ENCODE results near the gene FBXW7. TPM values are rescaled to one million over a fixed set of nuclear protein-coding genes. Genes with fewer than 3 reads are reported as not detected.

Gene FBXW7
- total RNA-seq, 4 donors from 2014 or later: 76.4 to 199 (median 103) TPM

DNA sequence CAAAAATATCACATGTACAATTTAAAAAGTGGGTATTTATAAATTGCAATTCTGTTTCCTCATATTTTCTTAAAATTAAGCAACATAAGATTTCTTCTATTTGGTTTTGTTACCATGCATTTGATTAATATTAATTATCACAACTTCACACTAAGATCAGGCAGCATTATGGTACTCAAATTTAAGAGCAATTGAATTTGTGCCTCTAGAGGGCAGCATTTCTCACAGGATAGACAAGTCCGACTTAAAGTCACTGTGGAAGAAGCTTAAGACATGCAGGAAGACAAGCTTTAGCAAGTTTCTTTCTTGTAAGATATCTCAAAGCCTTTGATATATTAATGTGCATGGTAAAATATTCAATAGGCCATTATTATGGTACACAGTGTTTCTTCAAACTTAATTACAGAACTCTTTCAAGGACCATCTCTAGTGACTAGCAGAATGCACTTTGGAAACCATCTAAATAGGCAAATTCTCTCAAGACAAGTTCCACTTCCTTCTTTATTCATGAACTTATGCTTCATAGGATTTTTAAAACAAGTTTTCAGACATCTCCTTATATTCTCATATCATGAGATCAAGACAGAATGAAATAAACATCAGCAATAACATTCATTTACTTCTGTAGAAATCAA is 35.0 kb downstream of the FBXW7 start:
- intact Hi-C loops (cut with DNase I; ENCODE audit: low total_unique reads): loop anchor here (10.0 kb wide), 1 partner anchor 234 kb away; no protein-coding TSS in a partner anchor
- no peak overlapping the region for H3K4me3 ChIP-seq (ENCODE audit: low read depth, poor library complexity, severe bottlenecking)
- WGBS, 2 donors: 2 to 11% methylated on average over 1 of the region's 1 CpG
- no peak for TF ChIP-seq POLR2A (IDR thresholded peaks at IDR 0.05)
- TF ChIP-seq, protein P1, sequence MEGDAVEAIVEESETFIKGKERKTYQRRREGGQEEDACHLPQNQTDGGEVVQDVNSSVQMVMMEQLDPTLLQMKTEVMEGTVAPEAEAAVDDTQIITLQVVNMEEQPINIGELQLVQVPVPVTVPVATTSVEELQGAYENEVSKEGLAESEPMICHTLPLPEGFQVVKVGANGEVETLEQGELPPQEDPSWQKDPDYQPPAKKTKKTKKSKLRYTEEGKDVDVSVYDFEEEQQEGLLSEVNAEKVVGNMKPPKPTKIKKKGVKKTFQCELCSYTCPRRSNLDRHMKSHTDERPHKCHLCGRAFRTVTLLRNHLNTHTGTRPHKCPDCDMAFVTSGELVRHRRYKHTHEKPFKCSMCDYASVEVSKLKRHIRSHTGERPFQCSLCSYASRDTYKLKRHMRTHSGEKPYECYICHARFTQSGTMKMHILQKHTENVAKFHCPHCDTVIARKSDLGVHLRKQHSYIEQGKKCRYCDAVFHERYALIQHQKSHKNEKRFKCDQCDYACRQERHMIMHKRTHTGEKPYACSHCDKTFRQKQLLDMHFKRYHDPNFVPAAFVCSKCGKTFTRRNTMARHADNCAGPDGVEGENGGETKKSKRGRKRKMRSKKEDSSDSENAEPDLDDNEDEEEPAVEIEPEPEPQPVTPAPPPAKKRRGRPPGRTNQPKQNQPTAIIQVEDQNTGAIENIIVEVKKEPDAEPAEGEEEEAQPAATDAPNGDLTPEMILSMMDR (IDR thresholded peaks at IDR 0.05): peak in 1 of 3 donors; percentile 20
- DNase-seq (ENCODE audit: low spot score in 2 of 2): peak in 1 of 2 donors; percentile 74

DNA sequence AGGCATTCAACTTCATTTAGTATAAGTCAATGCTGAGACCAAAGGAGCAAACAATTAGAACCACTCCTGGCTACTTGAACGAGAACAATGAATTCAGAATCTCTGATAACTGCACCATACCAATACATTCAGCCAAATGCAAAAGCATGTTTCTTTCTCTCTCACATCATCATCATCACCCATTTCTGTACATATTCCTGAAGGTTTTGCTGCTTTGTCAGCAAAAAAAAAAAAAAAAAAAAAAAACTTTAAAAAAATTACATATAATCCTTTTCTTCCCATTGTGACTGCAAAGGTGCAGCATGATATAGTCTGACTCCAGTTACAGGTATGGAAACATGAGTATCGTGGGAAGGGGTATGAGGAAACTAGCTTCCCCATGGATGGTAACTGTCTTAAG is 35.6 kb downstream of the FBXW7 start:
- H3K4me3 ChIP-seq (ENCODE audit: low read depth, poor library complexity, severe bottlenecking): no peak overlapping the region
- intact Hi-C loops (cut with DNase I; ENCODE audit: low total_unique reads): loop anchor here (10.0 kb wide), 1 partner anchor 235 kb away; no protein-coding TSS in a partner anchor
- 89 to 90% methylated on average over 2 of the region's 2 CpGs for WGBS, 2 donors
- no peak for DNase-seq (ENCODE audit: low spot score in 2 of 2)
- TF ChIP-seq, protein P1 (IDR thresholded peaks at IDR 0.05): no peak
- no peak for TF ChIP-seq POLR2A (IDR thresholded peaks at IDR 0.05)

DNA sequence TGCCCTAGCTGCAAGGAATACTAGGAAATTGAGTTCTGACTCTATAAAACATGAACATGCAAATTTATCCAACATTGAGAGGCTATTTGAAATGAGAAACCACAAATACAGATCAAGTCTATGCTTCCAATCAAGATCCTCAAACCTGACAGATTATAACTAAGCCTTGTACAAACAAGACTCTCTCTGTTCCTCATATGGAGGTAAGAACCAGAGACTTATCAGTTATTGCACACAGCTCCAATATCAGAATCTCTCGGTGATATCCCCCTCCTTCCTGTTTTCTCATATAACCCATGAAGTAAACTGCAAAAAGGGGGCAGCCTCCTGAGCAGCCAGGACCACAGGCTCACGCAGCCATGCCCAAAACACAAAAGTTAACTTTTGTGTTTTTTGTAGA is 36.5 kb downstream of the FBXW7 start:
- TF ChIP-seq, protein P1 (IDR thresholded peaks at IDR 0.05): no peak
- TF ChIP-seq POLR2A (IDR thresholded peaks at IDR 0.05): no peak
- intact Hi-C loops (cut with DNase I; ENCODE audit: low total_unique reads): loop anchor here (10.0 kb wide), 2 partner anchors 145 to 625 kb away; no protein-coding TSS in a partner anchor
- no peak overlapping the region for H3K4me3 ChIP-seq (ENCODE audit: low read depth, poor library complexity, severe bottlenecking)
- DNase-seq (ENCODE audit: low spot score in 2 of 2): no peak
- WGBS, 2 donors: 85 to 92% methylated on average over 2 of the region's 2 CpGs

DNA sequence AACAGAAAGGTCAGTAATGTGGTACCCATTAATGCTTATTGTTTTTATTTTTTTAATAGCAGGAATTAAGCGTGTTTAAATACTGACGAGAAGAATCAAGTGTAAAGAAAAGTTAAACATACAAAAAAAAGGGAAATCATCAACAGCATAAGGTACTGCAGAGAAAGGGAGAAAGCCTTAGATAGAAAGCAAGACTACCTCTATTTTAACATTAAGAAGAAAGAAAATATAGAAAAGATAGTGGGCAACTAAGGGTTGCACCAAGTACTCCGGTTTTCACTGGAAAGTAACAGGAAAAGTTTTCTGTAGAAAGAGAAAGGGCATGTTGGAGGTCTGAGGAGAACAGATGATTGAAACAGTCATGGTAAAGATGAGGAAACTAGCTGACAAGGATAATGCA is 41.9 kb downstream of the FBXW7 start:
- no peak for TF ChIP-seq POLR2A (IDR thresholded peaks at IDR 0.05)
- TF ChIP-seq, protein P1 (IDR thresholded peaks at IDR 0.05): no peak
- H3K4me3 ChIP-seq (ENCODE audit: low read depth, poor library complexity, severe bottlenecking): no peak overlapping the region
- 95 to 97% methylated on average over 3 of the region's 3 CpGs for WGBS, 2 donors
- DNase-seq (ENCODE audit: low spot score in 2 of 2): no peak
- intact Hi-C loops (cut with DNase I; ENCODE audit: low total_unique reads): loop anchor here (10.0 kb wide), 2 partner anchors 151 to 631 kb away; no protein-coding TSS in a partner anchor

DNA sequence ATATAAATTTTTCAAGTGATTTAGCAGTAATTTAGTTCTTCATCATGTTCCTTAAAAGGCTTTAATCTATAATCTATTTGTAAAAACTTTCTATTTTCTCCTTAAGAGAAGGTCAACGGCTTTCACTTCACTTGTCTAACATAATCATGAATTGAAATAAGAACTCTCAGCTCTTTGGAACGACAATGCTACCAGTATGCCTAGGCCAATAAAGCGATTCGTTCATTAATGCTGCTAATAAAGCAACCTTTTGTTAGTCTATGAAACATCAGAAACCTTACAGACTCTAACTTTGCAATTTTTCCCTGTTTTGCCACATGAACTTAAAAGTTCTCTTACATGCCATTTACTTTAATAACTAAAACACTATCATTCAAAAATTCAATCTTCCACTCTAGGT is 47.6 kb downstream of the FBXW7 start:
- WGBS, 2 donors: 88 to 92% methylated on average over 4 of the region's 4 CpGs
- no peak for DNase-seq (ENCODE audit: low spot score in 2 of 2)
- intact Hi-C loops (cut with DNase I; ENCODE audit: low total_unique reads): no loop called here
- TF ChIP-seq, protein P1 (IDR thresholded peaks at IDR 0.05): no peak
- no peak for TF ChIP-seq POLR2A (IDR thresholded peaks at IDR 0.05)
- H3K4me3 ChIP-seq (ENCODE audit: low read depth, poor library complexity, severe bottlenecking): no peak overlapping the region

Data from lower leg skin (tissue), 4 donors.